Keratinocyte (primary cell): ENCODE results near the gene GALNT9. TPM values are rescaled to one million over a fixed set of nuclear protein-coding genes. Genes with fewer than 3 reads are reported as not detected.

Source experiments
- DNase-seq: peaks from one replicate; pipeline ENCODE4 v3.0.0-alpha.2; 2011; ENCODE audit warnings: low read depth, missing footprints, low spot score
- FAIRE-seq: peaks from 2 replicates; lab custom pipeline; 2011; peaks lifted over from hg19 to GRCh38; lab: Jason Lieb, UNC
- H2AFZ ChIP-seq: 2 replicates; pipeline ENCODE4 v1.6.0; 2012; ENCODE audit warnings: low read length, control low read depth, inconsistent platforms; ENCODE audit not compliant: control insufficient read depth
- H3K27ac ChIP-seq: 2 replicates; pipeline ENCODE4 v1.5.1; 2011; ENCODE audit warnings: low read length; ENCODE audit not compliant: control insufficient read depth, insufficient read depth
- H3K27me3 ChIP-seq: 3 replicates; pipeline ENCODE4 v1.6.0; 2011; ENCODE audit warnings: low read length; ENCODE audit not compliant: control insufficient read depth, insufficient read depth; ENCODE audit errors: extremely low read depth
- H3K36me3 ChIP-seq, 2 experiments: 2 replicates in 1 of 2; 3 replicates in 1 of 2; pipeline ENCODE4 v1.5.1; 2011; ENCODE audit warnings: low read length in 2 of 2, mild to moderate bottlenecking in 1 of 2; ENCODE audit not compliant: control insufficient read depth in 2 of 2, insufficient read depth in 2 of 2; ENCODE audit errors: extremely low read depth in 1 of 2
- H3K4me1 ChIP-seq: 3 replicates; pipeline ENCODE4 v1.5.1; 2011; ENCODE audit warnings: low read length; ENCODE audit not compliant: control insufficient read depth, insufficient read depth; ENCODE audit errors: extremely low read depth
- H3K4me2 ChIP-seq: 3 replicates; pipeline ENCODE4 v1.6.0; 2011; ENCODE audit warnings: low read depth, low read length; ENCODE audit not compliant: control insufficient read depth, insufficient read depth; ENCODE audit errors: extremely low read depth
- H3K4me3 ChIP-seq, 3 experiments: fragments of 200-600 bp in 1 of 3; sonication (generic) in 1 of 3; 2 replicates in 2 of 3; 3 replicates in 1 of 3; pipeline ENCODE4 v1.5.1; 2011 to 2016; ENCODE audit warnings: low read length in 3 of 3, mild to moderate bottlenecking in 3 of 3, control low read depth in 2 of 3, inconsistent platforms in 1 of 3, low read depth in 1 of 3, mixed read lengths in 1 of 3, mixed run types in 1 of 3, moderate library complexity in 1 of 3; ENCODE audit not compliant: control insufficient read depth in 2 of 3, insufficient read depth in 2 of 3; ENCODE audit errors: extremely low read depth in 1 of 3
- H3K79me2 ChIP-seq: 2 replicates; pipeline ENCODE4 v1.6.0; 2012; ENCODE audit warnings: low read length; ENCODE audit not compliant: control insufficient read depth, insufficient read depth
- H3K9ac ChIP-seq: 3 replicates; pipeline ENCODE4 v1.6.0; 2011; ENCODE audit warnings: low read length; ENCODE audit not compliant: control insufficient read depth, insufficient read depth; ENCODE audit errors: extremely low read depth
- H3K9me1 ChIP-seq: 3 replicates; pipeline ENCODE4 v1.6.0; 2011; ENCODE audit warnings: low read length; ENCODE audit not compliant: control insufficient read depth, insufficient read depth; ENCODE audit errors: extremely low read depth
- H3K9me3 ChIP-seq: 2 replicates; pipeline ENCODE4 v1.5.1; 2012; ENCODE audit warnings: low read depth, low read length; ENCODE audit not compliant: control insufficient read depth
- H4K20me1 ChIP-seq: 3 replicates; pipeline ENCODE4 v1.6.0; 2011; ENCODE audit warnings: low read length; ENCODE audit not compliant: control insufficient read depth, insufficient read depth; ENCODE audit errors: extremely low read depth
- EZH2 ChIP-seq: IDR thresholded peaks from one replicate; pipeline ENCODE4 v1.6.1; 2012; ENCODE audit warnings: inconsistent platforms, mild to moderate bottlenecking, low read length, moderate library complexity
- dilution Hi-C: fragments of 300-500 bp; cut with MboI; formaldehyde crosslinking; loops from one replicate; pipeline ENCODE4 v1.7.0; 2020; ENCODE audit warnings: low sequenced_read_pairs; ENCODE audit not compliant: extremely low pct_ligation_motif_present
- polyA plus RNA-seq, 5 experiments: library from polyadenylated mRNA; depleted of rRNA in 3 of 5; stranded (reverse) in 3 of 5; stranded (forward) in 1 of 5; unstranded in 1 of 5; fragments of >200 nt; gene quantifications; 1 replicate in 1 of 5; 2 replicates in 3 of 5; 3 replicates in 1 of 5; pipeline versions ENCODE4 v1.2.1 to v1.2.3, GENCODE V29; 2011 to 2012; ENCODE audit warnings: missing spikeins in 2 of 5, low read depth in 1 of 5, low replicate concordance in 1 of 5
- TF ChIP-seq, protein P1 (sequence below), 3 experiments: IDR thresholded peaks in 1 of 3; conservative IDR thresholded peaks in 1 of 3; optimal IDR thresholded peaks in 1 of 3; 2 replicates in 2 of 3; 3 replicates in 1 of 3; pipeline versions ENCODE3 to v1.5.1; 2011; ENCODE audit warnings: low read length in 3 of 3, mild to moderate bottlenecking in 3 of 3, moderate library complexity in 2 of 3, control low read depth in 1 of 3, inconsistent platforms in 1 of 3; ENCODE audit not compliant: insufficient read depth in 2 of 3; ENCODE audit errors: extremely low read depth in 1 of 3

The GALNT9 gene
- polyA plus RNA-seq, 1 donor (not counting 4 experiments of a cell fraction or from before 2014, with no cell fraction given), result not detected

DNA sequence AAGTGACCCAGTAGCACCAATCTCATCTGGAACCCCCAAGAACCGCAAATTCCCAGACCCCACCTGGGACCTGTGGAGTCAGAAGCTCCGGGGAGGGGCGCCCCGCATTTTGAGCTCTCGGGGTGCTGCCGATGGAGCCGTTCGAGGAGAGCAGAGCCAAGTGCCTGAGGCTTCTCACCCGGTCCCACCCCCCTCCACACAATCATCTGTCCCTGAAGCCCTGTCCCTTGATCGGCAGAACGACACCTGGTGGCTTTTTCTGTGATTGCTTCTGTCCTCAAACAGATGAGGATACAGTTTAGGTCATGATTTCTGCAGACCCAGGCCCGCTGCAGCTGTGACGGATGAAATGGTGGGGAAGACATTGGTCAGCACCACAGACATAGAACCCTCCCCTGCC lies 110.5 kb downstream of the GALNT9 start:
- H3K79me2 ChIP-seq, result no peaks in the 10 kb centered on the region
- no peaks in the 10 kb centered on the region for H3K4me1 ChIP-seq
- H3K27me3 ChIP-seq, result peaks cover 12% of the 10 kb centered on the region
- no peak for FAIRE-seq
- H4K20me1 ChIP-seq, result no peaks in the 10 kb centered on the region
- no peak for DNase-seq
- no peak overlapping the region for H3K27ac ChIP-seq
- H3K9me1 ChIP-seq, result no peaks in the 10 kb centered on the region
- peaks cover 1% of the 10 kb centered on the region for H3K9me3 ChIP-seq
- no peak for TF ChIP-seq EZH2
- TF ChIP-seq, protein P1, sequence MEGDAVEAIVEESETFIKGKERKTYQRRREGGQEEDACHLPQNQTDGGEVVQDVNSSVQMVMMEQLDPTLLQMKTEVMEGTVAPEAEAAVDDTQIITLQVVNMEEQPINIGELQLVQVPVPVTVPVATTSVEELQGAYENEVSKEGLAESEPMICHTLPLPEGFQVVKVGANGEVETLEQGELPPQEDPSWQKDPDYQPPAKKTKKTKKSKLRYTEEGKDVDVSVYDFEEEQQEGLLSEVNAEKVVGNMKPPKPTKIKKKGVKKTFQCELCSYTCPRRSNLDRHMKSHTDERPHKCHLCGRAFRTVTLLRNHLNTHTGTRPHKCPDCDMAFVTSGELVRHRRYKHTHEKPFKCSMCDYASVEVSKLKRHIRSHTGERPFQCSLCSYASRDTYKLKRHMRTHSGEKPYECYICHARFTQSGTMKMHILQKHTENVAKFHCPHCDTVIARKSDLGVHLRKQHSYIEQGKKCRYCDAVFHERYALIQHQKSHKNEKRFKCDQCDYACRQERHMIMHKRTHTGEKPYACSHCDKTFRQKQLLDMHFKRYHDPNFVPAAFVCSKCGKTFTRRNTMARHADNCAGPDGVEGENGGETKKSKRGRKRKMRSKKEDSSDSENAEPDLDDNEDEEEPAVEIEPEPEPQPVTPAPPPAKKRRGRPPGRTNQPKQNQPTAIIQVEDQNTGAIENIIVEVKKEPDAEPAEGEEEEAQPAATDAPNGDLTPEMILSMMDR (optimal IDR thresholded peaks at IDR 0.05 in 1 of 3, IDR thresholded peaks at IDR 0.05 in 1 of 3, conservative IDR thresholded peaks at IDR 0.05 in 1 of 3; ENCODE audit: extremely low read depth in 1 of 3, insufficient read depth in 2 of 3, low read length in 3 of 3), result peak; percentile 21 to 35 (median 33)
- H3K4me3 ChIP-seq, result no peak overlapping the region
- H3K36me3 ChIP-seq, result no peaks in the 10 kb centered on the region
- dilution Hi-C loops, result no loop called here
- no peak overlapping the region for H3K4me2 ChIP-seq
- no peak overlapping the region for H2AFZ ChIP-seq
- no peak overlapping the region for H3K9ac ChIP-seq

DNA sequence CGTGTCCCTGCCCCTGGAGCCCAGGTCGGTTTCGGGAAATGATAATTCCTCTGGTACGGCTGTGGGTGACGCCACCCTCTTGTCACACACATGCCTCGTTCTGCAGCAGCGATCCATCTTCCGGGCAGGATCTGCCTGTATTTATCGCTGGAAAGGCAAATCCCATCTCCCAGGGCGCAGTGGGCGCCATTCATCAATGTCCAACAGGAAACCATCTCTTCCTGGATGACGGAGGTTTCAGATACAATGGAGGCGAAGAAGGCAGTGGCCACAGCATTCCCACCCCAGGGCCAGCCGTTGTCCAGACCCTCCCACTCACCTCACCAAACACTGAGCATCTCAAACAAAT lies 110.9 kb downstream of the GALNT9 start:
- Histone ChIP-seq H3K9me3 (peaks cover 1% of the 10 kb centered on the region), H4K20me1 (no peaks in the 10 kb centered on the region), H2AFZ (no peak overlapping the region), H3K4me3 (no peak overlapping the region), H3K27ac (no peak overlapping the region), H3K36me3 (no peaks in the 10 kb centered on the region), H3K79me2 (no peaks in the 10 kb centered on the region), H3K9me1 (no peaks in the 10 kb centered on the region), H3K9ac (no peak overlapping the region), H3K4me2 (no peak overlapping the region), H3K27me3 (peaks cover 12% of the 10 kb centered on the region), H3K4me1 (no peaks in the 10 kb centered on the region)
- TF ChIP-seq EZH2, result no peak
- TF ChIP-seq, protein P1 (optimal IDR thresholded peaks at IDR 0.05 in 1 of 3, IDR thresholded peaks at IDR 0.05 in 1 of 3, conservative IDR thresholded peaks at IDR 0.05 in 1 of 3; ENCODE audit: extremely low read depth in 1 of 3, insufficient read depth in 2 of 3, low read length in 3 of 3), result no peak
- dilution Hi-C loops, result no loop called here
- DNase-seq, result no peak
- no peak for FAIRE-seq
